Activated CD8-positive, alpha-beta memory T cell treated with anti-CD3 and anti-CD28 coated beads, Interleukin-2, amount 50 U/mL, for 4 hours (primary cell): Measurements from ENCODE around the gene LRRTM4.
"Not testable (repeated sequence)": the region's sequence is repeated elsewhere in the genome, so short reads cannot be mapped to it uniquely, and the experiment has no call there.

Source experiments
- DNase-seq: peaks from one replicate; pipeline ENCODE4 v3.0.0-alpha.2; 2020

Gene LRRTM4

DNA sequence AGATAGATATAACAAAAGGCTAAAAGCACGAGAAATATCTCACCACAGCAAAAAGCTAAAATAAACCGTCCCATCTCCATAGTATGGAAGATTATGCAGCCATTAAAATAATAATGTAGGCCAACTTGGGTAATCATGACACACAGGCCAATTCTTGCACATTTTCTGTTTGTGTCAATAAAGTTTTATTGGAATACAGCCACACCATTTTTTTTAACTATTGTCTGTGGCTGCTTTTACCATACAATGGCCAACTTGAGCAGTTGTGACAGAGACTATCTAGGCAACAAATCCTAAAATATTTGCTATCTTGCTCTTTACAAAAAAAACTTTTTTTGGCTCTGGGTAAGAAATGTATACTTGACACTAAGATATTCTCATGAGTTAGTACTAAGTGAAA is 212.5 kb downstream of the LRRTM4 start:
- DNase-seq, result no peak

DNA sequence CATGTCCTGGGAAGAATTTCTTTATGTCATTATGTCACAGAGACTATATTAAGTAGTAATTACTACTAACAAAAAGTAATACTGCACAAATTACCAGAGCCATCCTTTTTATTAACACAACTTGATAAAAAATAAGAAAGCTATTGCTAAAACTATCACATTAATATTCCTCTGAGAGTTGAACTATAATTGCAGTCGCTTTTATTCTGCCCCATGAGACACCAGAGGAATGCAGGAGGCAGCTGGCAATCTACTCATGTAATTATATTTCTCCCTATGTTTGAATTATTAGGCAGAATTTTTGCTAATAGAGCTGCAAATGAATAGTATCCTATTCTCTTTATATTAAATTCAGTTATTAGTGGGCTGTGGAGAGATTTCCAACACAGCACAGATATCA is 220.7 kb downstream of the LRRTM4 start:
- DNase-seq, result no peak

DNA sequence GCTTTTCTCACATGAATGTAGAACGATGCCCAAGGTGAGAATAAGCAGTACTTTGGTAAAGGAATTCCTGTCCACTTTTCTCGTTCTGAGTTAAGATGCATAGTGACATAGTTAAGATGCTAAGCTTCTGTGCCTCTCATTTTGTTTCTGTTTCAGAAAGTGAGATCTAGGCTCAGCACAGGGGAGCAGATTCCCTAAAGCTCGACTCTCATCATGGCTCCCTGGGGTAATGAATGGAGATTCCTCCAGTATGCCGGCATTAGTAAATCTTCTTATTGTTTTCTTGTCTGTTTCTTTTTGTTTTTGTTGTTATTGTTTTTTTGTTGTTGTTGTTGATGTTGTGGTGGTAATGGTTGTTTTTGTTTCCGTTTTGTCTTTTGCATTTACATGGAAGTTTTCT is 225.4 kb downstream of the LRRTM4 start:
- no peak for DNase-seq

DNA sequence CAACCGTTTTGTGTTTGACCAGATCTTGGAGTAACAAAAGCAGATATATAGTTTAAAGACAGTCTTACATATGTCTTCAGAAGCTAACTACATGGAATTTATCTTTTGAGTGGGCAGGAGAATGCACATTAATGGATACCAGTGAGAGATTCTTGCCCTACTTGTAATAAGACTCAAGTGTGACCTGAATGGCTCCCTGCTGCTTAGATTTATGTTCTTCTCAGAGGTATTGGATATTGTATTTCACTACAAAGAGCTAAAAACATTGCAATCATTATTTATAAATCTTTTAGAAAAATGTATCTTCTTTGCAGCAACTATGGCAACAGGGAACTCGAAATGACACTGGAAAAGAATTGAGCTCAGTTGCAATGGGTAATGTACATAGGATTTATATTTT is 227.7 kb downstream of the LRRTM4 start:
- DNase-seq, result no peak

DNA sequence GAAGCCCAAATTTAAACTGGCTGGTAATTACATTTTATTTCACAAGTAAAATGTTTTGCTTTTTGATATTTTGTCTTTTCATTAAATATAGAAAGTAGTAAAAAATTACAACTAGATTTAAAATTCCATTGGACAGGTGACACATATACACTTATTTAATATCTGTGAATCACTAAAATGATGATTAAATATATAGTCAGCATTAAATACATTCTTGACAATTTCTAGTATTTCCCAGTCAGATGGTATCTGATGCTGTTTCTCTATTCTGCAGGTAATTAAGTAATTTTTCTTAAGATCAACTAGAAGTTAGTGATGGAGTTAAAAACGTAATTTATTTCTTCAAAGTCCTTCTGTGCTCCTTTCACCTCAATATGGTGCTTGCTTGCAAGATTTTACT is 237.8 kb downstream of the LRRTM4 start:
- DNase-seq, result no peak

DNA sequence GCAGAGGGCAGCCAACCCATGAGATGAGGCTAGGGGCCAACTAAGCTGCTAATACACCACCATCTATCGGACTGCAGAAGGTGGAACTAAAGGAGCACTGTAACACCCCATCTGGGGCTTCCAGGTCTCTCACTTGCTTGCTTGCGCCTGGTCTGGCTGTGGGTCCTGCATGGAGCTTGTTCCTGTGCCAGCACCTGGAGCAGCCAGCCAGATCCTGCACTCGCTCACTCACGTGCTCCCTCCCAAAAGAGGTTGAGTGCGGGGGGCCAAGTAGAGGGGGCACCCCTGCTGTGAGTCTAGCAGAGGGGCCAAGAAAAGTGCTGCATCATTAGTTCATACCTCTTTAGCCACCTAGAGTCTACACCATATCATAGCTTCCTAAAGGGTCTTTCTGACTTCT is 250.9 kb downstream of the LRRTM4 start:
- no peak for DNase-seq

DNA sequence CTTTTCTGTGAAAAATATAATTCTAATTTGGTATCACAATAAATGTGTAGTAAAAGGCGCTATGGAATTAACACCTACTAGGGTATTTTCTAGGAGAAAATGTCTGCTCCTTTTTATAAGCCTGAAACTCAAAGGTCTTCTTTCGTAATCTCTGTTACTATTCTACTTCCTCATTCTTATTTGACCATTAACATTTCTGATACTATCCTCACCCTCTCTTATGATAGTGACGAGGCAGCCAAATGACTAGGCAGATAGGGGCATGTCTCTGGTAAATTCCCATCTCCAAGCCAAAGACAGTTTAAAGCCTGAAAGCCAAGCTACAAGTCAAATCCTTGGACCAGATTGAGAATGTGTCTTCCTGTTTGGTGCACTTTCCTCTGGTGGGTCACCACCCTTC is 251.7 kb downstream of the LRRTM4 start:
- no peak for DNase-seq

DNA sequence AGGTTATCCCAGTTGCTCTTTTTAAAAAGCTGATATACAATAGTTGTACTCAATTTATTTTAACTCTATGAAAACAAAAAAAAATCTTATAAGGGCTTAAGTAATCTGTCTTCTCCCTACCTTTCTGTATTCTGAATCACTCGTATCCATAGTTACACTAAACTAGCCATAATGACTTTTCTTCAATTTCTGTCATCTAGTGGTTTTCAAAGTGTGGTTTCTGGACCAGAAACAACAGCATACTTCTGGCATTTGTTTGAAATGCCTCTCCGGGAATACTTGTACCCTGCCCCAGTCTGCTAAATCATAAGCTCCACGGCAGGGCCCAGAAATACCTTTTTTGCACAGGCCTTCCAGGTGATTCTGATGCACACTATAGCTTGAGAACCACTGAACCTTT is 253.6 kb downstream of the LRRTM4 start:
- no peak for DNase-seq

DNA sequence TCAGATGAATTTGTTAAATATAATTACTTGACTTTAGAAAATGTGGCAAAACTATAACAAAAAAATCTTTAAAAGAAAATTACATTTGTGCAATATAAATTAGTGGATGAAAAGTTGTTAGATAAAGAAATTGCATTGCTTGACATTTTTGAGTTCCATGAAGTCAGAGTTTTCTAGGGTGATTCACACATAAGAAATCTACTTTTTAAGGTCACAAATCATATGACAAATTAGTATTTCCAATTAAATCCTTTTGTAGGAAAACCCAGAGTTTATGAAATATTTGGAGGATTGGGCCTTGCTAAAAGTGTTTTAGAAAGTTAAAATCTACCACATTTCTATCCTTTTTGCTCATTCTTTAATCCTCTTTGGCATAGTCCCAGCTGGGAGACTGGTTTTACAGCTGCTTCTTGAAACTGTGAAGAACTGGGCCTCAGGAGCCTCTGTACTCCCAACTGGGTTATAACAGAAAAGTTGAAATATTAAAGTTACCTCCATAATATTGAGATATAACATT is 289.2 kb downstream of the LRRTM4 start:
- no peak for DNase-seq

DNA sequence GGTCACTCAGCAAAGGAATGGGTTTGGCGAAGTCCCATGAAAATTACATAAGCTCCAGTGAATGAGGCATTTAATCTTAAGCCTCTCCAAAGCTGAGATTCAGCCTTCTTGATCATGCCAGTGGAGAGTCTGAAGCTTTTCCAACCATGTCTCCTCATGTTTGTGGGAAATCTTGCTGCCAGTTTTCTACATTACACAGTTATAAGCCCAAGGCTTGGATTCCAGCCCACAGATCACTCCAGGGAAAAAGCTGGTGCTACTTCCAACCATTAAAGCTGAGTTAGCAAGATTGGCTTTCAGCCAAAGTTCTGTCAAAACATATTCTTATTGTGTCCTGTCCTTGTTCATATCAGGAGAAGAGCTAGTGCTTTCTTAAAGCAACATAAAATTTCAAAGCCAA is 293.8 kb downstream of the LRRTM4 start:
- no peak for DNase-seq

DNA sequence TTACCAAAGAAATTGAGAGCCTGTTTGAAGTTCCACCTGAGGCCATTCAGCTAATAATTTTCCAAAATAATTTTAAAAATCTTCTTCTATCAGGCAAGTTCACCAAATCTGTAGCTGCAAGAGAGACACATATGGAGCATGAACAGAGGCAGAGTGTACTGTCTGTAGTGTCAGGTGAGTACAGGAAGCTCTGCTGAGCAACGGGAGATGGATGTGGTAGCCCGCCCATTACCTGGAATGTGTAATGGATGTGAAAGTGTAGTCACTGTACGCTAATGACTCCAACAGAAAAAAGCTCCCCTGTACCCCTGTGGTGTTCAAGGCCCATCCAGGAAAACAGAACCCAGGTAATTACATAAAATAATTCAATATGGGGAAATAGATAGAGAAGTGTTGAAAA is 311.5 kb downstream of the LRRTM4 start:
- no peak for DNase-seq

DNA sequence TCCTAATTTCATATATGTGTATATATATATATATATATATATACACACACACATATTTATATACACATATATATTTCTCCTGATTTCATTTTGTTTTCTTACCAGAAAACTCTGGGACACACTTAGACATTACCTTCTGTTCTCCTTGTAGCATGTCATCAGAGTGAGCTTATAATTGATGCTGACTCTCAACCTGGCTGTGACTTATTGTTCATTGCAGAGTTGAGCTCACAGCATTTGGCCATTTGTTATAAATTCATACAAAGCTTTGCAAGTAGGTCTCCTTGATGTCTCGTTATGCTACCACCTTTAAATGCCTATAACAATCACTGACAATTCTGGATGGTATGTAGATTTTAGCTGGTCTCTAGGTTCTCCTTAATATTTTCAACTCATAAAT is 314.8 kb downstream of the LRRTM4 start:
- DNase-seq, result no peak

DNA sequence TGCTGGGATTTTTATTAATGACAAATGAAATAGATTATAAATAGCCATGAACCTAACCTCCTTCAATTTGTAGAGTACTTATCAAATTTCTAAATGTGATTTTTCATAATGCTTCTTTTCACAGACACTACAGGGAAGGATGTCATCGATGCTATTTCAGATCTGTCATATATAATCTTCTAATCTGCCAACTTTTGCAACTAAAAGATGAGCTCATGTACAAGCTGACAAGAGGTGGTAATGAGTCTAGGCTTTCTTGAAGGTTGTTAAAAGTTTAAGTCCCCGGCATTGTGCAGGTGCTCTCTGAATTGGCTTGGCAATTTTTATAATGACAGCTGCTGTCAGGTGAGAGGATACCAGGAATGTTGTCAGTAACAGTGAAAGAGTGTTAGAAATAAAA is 320.4 kb downstream of the LRRTM4 start:
- DNase-seq, result no peak

DNA sequence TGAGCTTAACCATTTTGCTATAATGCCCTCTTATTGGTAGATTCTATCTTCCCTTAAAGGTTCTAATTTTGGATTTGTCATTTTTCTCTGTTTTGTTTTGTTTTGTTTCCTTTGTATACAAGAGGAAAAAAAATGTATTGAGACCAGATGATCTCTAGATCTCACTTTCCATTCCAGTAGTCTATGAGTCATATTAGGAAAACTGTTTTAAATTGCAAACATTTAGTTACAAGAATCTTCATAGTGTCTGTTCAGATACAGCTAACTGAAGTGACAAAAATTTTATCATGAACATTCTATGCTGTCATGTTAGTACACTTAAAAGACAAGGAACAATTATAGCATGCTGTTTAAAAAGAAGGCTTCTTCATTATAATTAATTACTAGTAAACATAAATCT is 322.8 kb downstream of the LRRTM4 start:
- DNase-seq, result no peak

DNA sequence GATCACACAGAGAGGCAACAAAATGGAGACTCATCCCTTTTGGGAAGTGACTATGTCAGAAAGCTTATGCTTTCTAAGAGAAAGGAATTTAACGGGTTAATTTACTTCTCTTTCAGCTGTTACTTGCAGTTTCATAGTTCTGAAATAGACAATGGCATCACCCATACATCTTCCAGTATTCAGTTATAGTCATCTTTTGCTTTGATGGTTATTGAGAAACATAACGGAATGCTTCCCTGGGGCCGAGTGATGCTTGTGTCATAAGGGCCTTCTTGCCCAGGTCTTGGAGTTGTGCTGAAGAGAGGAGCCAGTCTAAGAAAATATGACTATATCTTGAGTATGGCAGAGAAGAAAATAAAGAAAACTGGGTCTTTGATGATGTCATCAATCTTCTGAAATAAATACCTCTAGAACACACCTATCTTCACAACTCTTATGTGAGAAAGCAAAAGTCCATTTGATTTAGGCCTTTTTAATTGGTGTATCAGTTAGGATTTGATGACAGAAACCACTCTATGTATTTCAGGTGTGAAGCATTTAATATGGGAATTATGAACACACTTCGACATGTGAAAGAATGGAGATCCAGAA is 328.2 kb downstream of the LRRTM4 start:
- no peak for DNase-seq

DNA sequence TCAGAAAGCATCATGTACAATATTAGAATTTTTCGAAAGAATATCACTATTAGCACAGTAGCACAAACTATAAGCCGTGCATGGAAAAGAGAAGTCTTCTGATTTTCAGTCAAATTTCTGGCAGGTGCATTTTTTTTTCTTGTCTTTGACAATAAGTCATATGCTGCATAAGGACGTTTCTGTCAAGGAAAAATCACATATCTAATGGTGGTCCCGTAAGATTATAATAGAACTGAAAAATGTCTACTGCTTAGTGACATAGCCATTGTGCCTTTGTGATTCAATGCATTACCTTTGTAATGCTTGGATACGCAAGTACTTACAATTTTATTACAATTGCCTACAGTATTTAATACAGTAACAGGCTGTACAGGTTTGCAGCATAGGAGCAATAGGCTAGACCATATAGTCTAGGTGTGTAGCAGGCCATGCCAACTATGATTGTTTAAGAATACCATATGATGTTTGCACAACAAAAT is 329.3 kb downstream of the LRRTM4 start:
- DNase-seq, result no peak

DNA sequence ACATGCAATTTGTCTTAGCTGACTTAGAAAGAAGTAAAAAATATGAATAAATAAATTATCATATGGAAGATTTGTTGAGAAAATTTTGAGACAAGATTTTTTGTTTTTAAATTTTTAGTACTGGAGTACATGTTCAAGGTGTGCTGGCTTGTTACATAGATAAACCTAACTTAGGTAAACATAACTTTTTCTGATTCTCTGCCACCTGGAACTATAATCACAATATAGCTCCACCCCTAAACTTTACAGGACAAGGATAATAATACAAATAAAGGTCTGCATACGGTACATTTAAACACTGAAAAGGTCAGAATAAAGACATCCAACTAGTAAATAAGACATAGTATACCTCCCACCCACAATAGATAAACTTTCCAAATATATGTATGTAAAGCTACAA is 330.5 kb downstream of the LRRTM4 start:
- DNase-seq, result no peak

DNA sequence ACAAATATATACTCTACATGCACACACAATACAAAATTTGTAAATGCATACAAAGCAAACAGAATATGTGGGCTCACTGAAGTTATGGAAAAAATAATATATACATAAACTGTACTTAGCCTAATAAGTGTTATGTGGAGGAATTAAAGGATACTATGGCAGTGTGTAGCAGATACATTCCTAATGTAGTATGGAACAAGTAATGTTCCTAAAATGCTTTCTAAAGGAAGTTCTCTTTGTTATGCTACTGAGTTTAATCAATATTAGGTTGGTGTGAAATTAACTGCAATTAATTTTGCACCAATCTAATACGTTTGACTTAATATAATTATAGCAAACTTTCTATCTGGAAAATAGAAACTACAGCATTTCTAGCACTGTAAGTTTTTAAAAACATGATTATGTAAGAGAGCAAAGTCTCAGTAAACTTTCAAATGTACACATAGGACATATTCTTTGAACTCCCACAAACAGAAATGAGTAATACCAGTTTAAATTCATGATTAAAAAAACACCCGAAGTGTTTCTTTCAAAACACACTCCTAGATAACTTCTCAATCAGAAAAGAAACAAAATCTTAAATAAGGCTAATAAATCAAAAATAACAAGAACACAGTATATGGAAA is 331.3 kb downstream of the LRRTM4 start:
- DNase-seq, result no peak

DNA sequence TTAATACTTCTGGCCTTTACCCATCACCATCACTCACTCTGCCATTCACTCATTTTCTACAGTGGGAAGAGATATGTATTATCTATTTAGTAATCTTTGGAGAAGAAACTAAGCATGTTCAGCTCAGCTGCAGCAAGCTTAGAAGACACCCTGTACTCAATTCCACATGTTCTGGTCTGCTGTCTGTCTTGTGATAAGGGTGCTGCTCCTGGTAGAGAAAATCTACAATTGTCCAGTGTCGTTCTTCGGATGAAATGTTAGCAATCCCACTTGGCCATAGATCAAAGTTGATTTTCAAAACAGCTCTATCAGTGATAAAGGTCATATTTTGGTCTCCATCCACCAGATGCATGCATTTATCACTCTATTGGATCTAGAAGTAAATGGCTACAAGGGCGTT is 337.1 kb downstream of the LRRTM4 start:
- no peak for DNase-seq

DNA sequence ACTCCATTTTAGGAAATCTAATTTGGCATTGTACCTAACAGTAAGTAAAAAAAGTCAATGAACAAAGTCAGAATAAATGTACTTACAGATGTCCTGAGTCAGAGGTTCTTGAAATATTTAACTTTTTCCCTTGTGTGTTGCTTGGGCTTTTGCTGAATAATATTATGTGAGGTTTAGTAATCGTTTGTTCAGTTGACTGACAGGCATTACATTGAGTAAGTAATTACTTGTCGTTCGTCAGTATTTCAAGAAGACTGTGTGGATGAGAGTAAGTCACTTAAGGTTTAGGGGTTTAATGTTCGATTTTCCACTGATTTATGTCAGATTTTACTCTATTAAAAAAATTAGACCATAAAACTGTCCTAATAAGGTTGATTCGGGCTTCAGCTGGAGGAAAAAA is 342.9 kb downstream of the LRRTM4 start:
- DNase-seq, result no peak

DNA sequence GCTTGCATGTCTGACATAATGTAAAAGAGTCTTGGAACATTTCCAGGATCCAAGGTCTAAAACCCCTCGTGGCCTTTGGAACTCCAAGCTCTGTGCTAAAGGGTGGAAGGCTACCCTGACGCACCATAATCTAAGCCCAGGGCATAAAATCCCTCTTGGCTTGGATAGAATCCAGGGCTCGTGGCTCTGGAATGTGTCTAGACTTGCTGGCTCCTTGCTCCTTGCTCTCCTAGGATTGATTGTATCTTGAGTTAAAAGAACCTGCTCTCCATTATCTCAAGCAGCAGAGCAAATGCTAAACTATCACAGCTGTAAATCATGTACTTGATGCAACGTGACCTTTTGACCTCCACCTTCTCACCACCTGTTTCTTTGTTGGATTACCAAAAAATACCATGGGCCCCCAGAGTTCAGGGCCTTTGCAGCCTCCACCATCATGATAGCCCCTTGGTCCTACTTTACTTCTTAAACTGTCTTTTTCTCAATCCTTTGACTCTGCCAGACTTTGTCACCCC is 346.9 kb downstream of the LRRTM4 start:
- DNase-seq, result not testable (repeated sequence)

DNA sequence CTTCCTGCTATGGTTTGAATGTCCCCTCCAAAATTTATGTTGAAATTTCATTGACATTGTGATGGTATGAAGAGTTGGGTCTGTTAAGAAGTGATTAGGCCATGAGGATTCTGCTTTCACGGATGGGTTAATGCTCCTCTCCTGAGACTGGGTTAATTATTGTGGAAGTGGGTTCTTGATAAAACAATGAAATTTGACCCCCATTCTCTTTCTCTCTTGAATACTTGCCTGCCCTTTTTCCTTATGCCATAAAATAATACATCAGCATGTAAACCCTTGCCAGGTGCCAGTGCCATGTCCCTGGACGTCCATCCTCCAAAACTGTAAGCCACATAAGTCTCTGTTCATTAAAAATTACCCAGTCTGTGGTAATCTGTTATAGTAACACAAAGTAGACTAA is 352.8 kb downstream of the LRRTM4 start:
- DNase-seq, result no peak

DNA sequence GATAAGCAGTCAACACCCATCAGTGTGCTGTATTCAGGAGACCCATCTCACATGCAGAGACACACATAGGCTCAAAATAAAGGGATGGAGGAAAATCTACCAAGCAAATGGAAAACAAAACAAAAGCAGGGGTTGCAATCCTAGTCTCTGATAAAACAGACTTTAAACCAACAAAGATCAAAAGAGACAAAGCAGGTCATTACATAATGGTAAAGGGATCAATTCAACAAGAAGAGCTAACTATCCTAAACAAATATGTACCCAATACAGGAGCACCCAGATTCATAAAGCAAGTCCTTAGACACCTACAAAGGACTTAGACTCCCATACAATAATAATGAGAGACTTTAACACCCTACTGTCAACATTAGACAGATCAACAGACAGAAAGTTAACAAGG is 358.2 kb downstream of the LRRTM4 start:
- DNase-seq, result not testable (repeated sequence)

DNA sequence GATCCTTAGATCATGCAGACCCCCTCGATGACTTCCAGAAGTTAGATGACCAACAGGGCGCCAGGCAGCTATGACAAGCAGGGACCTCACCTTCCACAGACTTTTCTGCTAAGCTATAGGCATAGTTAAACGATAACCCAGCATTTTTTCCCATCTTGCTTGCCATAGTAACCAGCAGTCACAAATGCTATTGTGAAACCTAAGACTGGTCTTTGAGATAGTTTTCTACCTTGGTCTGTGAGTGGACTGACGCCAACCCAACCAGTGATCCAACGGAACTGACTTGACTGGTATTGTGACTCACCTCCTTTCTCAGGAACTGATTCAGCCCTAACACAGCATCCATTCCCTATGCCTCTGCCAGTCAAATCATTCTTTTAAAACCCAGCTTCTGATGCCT is 361.2 kb downstream of the LRRTM4 start:
- DNase-seq, result no peak

DNA sequence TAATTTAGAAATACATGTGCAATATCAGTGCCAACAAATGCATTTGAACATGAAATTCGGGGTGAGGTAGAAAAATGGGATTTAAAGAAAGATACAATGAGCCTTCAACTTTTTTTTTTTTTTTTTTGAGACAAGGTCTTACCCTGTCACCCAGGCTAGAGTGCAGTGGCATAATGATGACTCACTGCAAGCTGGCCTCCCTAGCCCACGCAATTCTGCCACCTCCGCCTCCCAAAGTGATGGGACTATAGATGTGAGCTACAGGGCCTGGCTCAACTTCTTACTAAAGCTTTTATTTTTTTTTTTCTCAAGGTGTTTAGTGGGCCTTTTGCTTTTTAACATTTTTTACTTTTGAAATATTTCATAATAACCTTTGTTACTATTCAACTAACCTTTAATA is 365.6 kb downstream of the LRRTM4 start:
- DNase-seq, result no peak
